Measurements from ENCODE around the gene TSPAN8.

Gene TSPAN8

DNA sequence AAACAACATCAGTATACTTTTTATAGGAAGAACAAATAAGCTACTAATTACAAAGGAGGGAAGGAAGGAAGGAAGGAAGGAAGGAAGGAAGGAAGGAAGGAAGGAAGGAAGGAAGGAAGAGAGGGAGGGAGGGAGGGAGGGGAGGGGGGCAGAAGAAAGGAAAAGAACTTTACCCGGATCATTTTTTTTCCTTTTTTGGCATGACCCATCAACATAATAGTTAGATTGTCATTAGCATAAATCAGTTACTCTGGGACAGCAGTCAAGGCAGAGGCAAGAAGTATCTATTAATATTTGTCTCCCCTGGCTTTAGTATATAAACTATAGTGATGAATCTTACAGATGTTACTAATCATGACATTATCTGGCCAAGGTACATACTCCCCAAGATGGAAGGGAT is 35.2 kb upstream of the TSPAN8 start:
- TF ChIP-seq, protein P1, sequence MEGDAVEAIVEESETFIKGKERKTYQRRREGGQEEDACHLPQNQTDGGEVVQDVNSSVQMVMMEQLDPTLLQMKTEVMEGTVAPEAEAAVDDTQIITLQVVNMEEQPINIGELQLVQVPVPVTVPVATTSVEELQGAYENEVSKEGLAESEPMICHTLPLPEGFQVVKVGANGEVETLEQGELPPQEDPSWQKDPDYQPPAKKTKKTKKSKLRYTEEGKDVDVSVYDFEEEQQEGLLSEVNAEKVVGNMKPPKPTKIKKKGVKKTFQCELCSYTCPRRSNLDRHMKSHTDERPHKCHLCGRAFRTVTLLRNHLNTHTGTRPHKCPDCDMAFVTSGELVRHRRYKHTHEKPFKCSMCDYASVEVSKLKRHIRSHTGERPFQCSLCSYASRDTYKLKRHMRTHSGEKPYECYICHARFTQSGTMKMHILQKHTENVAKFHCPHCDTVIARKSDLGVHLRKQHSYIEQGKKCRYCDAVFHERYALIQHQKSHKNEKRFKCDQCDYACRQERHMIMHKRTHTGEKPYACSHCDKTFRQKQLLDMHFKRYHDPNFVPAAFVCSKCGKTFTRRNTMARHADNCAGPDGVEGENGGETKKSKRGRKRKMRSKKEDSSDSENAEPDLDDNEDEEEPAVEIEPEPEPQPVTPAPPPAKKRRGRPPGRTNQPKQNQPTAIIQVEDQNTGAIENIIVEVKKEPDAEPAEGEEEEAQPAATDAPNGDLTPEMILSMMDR (IDR thresholded peaks at IDR 0.05; ENCODE audit: low read depth, low read length, missing control alignments) = no peak
- no peak for DNase-seq (ENCODE audit: extremely low read depth, low read depth)
- no peak overlapping the region for H3K4me3 ChIP-seq (replicated peaks; ENCODE audit: low read depth, low read length)

DNA sequence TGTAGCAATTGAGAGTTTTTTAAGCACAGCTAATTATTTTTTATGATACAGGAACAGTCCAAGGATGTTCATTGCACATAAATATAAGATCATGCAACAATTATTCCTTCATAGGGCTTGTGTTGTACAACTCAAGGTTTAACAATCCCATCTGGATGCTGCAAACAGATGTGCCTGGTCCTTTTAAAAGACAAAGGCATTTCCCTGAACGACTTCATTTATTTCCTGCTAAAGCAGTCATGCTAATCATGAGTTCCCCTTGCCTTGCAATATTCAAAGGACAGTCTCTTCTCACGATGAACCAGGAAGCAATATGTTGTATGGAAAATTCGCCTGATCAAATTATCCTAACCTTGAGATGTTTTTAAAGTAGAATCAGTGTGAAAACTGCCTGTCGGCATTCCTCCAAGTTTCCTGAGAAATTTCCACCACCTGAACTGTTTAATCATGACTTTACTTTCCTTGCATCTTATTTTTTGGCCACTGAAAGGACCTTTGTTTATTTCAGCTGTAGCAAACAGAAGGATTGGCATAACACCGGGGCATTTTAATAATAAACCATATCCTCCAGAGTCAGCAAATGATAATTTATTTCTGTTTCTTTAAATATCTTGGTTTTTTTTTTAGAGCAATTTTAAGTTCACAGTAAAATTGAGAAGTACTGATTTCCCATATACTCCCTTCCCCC is 33.9 kb upstream of the TSPAN8 start:
- no peak for DNase-seq (ENCODE audit: extremely low read depth, low read depth)
- TF ChIP-seq, protein P1 (IDR thresholded peaks at IDR 0.05; ENCODE audit: low read depth, low read length, missing control alignments) = no peak
- no peak overlapping the region for H3K4me3 ChIP-seq (replicated peaks; ENCODE audit: low read depth, low read length)

DNA sequence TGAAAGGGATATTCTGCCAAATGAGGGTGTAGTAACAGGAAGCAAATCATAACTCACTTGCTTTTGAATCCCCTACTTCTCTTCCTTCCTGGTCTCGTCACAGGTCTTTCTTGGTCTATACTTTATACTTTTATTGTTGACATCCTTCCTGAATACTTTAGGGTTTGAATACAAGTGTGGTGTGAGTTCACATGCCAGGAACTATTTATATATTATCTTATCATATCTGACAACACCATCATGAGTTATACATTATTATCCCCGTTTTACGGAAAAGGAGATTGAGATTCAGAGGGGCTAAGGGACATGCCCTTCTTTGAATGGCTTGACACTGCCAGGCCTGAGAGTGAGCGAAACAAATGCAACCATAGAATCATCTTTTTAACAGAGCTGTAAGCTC is 33.0 kb upstream of the TSPAN8 start:
- H3K4me3 ChIP-seq (replicated peaks; ENCODE audit: low read depth, low read length) = no peak overlapping the region
- DNase-seq (ENCODE audit: extremely low read depth, low read depth) = no peak
- TF ChIP-seq, protein P1 (IDR thresholded peaks at IDR 0.05; ENCODE audit: low read depth, low read length, missing control alignments) = no peak

DNA sequence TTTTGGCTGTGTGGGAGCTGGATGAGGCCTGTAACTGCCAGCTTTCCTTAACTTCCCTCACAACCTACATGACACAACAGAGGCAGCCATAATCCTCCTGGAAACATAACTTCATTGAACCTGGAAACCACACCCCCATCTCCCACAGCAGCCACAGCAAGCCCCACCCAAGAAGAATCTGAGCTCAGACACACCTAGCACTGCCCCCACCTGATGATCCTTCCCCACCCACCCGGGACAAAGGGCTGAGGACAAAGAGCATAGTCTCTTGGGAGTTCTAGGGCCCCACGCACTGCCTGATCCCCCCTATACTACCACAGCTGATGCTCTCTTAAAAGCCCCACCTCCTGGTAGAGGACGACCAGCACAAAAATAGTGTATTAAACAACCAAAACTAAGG is 29.6 kb upstream of the TSPAN8 start:
- DNase-seq (ENCODE audit: extremely low read depth, low read depth) = no peak
- no peak overlapping the region for H3K4me3 ChIP-seq (replicated peaks; ENCODE audit: low read depth, low read length)
- TF ChIP-seq, protein P1 (IDR thresholded peaks at IDR 0.05; ENCODE audit: low read depth, low read length, missing control alignments) = no peak

DNA sequence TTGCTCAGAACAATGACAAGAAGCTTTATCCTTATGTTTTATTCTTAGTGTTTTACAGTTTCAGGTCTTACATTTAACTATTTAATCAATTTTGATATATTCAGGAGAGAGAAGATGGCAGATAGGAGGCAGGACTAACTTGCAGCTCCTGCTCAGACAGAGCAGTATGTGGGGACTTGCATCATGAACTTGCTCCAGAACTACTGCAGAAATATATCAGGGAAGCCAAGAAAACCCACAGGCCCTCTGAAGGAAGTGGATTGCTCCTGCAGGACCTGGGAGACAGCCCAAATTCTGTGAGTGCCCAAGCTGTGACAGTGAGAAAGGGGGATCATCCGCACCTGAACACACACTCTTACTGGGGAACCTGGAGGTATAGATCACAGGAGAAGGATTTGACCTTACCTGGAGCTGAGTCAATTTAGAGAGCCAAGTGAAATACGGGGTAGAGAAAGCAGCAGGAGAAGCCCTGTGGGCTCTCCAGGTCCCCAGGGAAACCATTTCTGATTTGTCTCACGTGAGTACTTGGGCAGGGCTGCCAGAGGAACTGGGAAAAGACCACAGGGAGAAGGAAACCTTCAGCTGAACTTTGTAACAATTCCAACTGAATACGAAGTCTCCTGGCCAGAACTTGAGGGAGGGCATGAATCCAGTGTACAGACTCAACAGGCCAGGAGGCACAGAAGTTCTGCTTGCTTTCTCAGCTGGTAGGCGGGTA is 28.9 kb upstream of the TSPAN8 start:
- TF ChIP-seq, protein P1 (IDR thresholded peaks at IDR 0.05; ENCODE audit: low read depth, low read length, missing control alignments) = no peak
- H3K4me3 ChIP-seq (replicated peaks; ENCODE audit: low read depth, low read length) = no peak overlapping the region
- no peak for DNase-seq (ENCODE audit: extremely low read depth, low read depth)

DNA sequence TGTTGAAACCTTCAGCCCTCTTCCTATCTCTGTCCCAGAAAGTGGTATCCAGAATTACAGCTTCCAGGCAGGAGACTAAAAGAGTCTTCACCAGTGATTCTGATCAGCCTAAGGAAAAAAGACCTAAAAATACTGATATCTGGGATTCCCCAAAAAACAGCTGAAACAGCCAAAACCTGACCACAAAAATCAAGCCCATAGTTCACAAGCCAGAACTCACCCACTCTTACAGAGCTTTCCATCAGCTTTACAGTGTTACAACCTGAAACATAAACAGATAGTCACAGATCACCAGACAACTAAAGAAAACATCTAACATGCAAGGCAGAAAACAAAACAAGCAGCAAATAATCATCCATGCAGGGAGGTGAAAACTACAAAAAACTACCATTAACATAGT is 26.0 kb upstream of the TSPAN8 start:
- no peak overlapping the region for H3K4me3 ChIP-seq (replicated peaks; ENCODE audit: low read depth, low read length)
- no peak for DNase-seq (ENCODE audit: extremely low read depth, low read depth)
- TF ChIP-seq, protein P1 (IDR thresholded peaks at IDR 0.05; ENCODE audit: low read depth, low read length, missing control alignments) = no peak

All from HFF-Myc (cell line).